Heart right ventricle (tissue), 16 donors: ENCODE data around the gene PIGR. TPM values are rescaled to one million over a fixed set of nuclear protein-coding genes. Genes with fewer than 3 reads are reported as not detected.

Source experiments
- ATAC-seq, 8 donors: fragments of 200-7000 bp; cut with Tn5 transposase; one replicate each; pipeline ENCODE4 v1.9.1; 2020; ENCODE audit warnings: mild to moderate bottlenecking in 8 of 8, moderate library complexity in 8 of 8, moderate number of reproducible peaks in 1 of 8
- DNase-seq, 2 donors: peaks; one replicate each; pipeline ENCODE4 v3.0.0-alpha.2; 2020
- H3K27ac ChIP-seq, 10 donors: fragments of 200-600 bp; sonication (generic) in 2 of 10; one replicate each; pipeline versions ENCODE4 v1.5.0 to v1.8.0; 2020 to 2022; ENCODE audit warnings: mild to moderate bottlenecking in 3 of 10
- H3K27me3 ChIP-seq, 7 donors: fragments of 200-600 bp; one replicate each; pipeline ENCODE4 v1.8.0; 2021 to 2022; ENCODE audit warnings: mild to moderate bottlenecking in 2 of 7
- H3K36me3 ChIP-seq, 9 donors: fragments of 200-600 bp; sonication (generic) in 1 of 9; one replicate each; pipeline versions ENCODE4 v1.5.0 to v1.8.0; 2020 to 2022; ENCODE audit warnings: mild to moderate bottlenecking in 2 of 9
- H3K4me1 ChIP-seq, 9 donors: fragments of 200-600 bp; sonication (generic) in 1 of 9; one replicate each; pipeline versions ENCODE4 v1.5.0 to v1.8.0; 2020 to 2022; ENCODE audit warnings: mild to moderate bottlenecking in 4 of 9
- H3K4me3 ChIP-seq, 10 donors: fragments of 200-600 bp; sonication (generic) in 2 of 10; one replicate each; pipeline versions ENCODE4 v1.5.0 to v1.8.0; 2020 to 2022; ENCODE audit warnings: mild to moderate bottlenecking in 7 of 10, moderate library complexity in 2 of 10
- H3K9me3 ChIP-seq, 11 donors: fragments of 200-600 bp in 10 of 11; sonication (generic) in 2 of 11; one replicate each; pipeline versions ENCODE4 v1.5.0 to v1.8.0; 2013 to 2022; ENCODE audit warnings: mild to moderate bottlenecking in 2 of 11, control low read depth in 1 of 11, moderate library complexity in 1 of 11
- CTCF ChIP-seq, 9 donors: fragments of 200-600 bp; sonication (generic) in 2 of 9; IDR thresholded peaks; one replicate each; pipeline versions ENCODE4 v1.5.0 to v1.8.0; 2021 to 2022; ENCODE audit warnings: antibody characterized with exemption in 9 of 9, mild to moderate bottlenecking in 5 of 9, moderate library complexity in 1 of 9
- WGBS, 2 donors: extraction: QIAGEN DNeasy Blood & Tissue Kit; methylation state at CpG; one replicate each; pipeline ENCODE4 v1.1.7; 2013; ENCODE audit warnings: inconsistent platforms in 1 of 2; 5-methylcytosine and 5-hydroxymethylcytosine counted together
- intact Hi-C, 10 donors: fragments of 100-400 bp; cut with DNase I; formaldehyde crosslinking; loops; one replicate each; pipeline versions ENCODE4 v1.11.1 to v1.14.2; 2022
- polyA plus RNA-seq, 2 donors: library from polyadenylated mRNA; stranded (reverse); fragments of 200-250 nt; gene quantifications; one replicate each; pipeline ENCODE4 v1.2.3, GENCODE V29; 2013
- total RNA-seq, 10 donors: library from RNA; stranded (reverse); fragmentation: NEBNext Ultra II Directional in 3 of 10; extraction: Animal tissue kit (Norgen Biotek cat#: 25700) in 3 of 10; gene quantifications; one replicate each; pipeline versions ENCODE4 v1.2.1 to v1.2.4, GENCODE V29; 2021 to 2023
- donor health status: Arrhythmogenic right ventricular cardiomyopathy.
- donor health status: ischemic (EF 13 %, LVEDD 7.1; RV severe dilation, severe dysfunction).
- donor health status: healthy with polysubstance abuse.
- donor health status: DM: no; HTN: yes; CAD: no.
- donor health status: DM: no; HTN: no; CAD: no.
- donor health status: ischemic (EF 25% LVEDD 6.9; RV normal size, moderate dysfunction).
- donor health status: ischemic (EF 25% LVEDD 5.7; RV mildly dilated, moderate dysfunction).
- donor health status: healthy.
- donor health status: DM: yes; HTN: yes; CAD: no.
- donor health status: Ischemic cardiomyopathy.
- donor health status: ischemic (EF 35%, LVEDD 5.7; RV mildly dilated, moderate dysfunction).
- donor health status: nonischemic (EF 11% LVEDD 7.7; RV severe dilation, severe dysfunction).
- donor health status: DM: yes; HTN: yes; CAD: no.
- donor health status: PGD.
- donor health status: ischemic (EF 29% LVEDD 5.4; RV normal size, mild dysfunction).
- donor health status: nonischemic (EF 23%, LVEDD 6.1; RV moderate dilation, normal function).

Gene PIGR
- total and polyA plus RNA-seq, 12 donors = 0.01 to 0.11 (median 0.10) TPM; not detected in 9

DNA sequence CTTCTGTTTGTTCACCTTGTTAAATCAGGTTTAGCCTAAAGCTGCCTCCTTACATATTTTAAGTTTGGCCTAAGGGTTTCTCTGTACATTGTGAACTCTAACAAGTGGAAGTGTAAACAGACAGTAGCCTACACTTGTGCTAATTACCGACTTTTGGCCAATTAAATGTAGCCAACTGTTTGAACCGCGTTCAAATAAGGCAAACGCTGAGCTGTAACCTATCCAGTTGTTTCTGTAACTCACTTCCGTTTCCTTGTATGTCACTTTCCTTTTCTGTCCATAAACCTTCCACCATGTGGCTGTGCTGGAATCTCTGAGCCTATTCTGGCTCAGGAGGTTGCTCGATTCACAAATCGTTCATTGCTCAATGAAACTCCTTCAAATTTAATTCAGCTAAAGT is 32.0 kb upstream of the PIGR start:
- Histone ChIP-seq H3K4me3 (no peak overlapping the region), H3K4me1 (no peaks in the 10 kb centered on the region), H3K36me3 (no peaks in the 10 kb centered on the region), H3K27me3 (peaks cover 0 to 8% (median 0%) of the 10 kb centered on the region in 7 donors), H3K27ac (no peak overlapping the region), H3K9me3 (no peaks in the 10 kb centered on the region)
- 85 to 88% methylated on average over 7 of the region's 7 CpGs for WGBS, 2 donors
- intact Hi-C loops = loop anchor here in 3 of 10 donors (5.0 to 10.0 kb wide), 2 partner anchors 353 to 366 kb away; partner anchors contain the start of gene EIF2D (in 1 of the 3)
- ATAC-seq (no peak), DNase-seq (no peak)
- TF ChIP-seq CTCF (IDR thresholded peaks at IDR 0.05) = no peak

DNA sequence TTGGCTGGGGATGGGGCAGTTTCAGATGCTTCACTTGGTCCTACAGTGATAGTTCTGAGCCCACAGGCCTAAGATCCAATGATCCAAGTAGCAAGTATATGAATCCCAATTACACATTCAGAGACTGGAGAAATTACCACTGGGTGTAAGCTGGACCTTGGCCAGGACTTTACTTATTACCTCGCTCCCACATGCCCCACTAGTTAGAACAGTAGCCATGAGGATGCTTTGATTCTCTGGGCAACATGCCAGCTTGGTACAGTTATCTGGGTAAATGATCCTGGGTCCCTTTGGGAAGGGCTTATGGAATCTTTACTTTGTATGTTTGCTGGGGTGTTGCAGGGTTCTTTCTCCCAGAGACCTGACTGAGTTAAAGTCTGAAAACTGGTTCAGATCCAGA is 29.0 kb upstream of the PIGR start:
- DNase-seq (no peak), ATAC-seq (no peak)
- no peaks in the 10 kb centered on the region for H3K9me3 ChIP-seq
- peaks cover 0 to 11% (median 0%) of the 10 kb centered on the region in 9 donors for H3K4me1 ChIP-seq
- no peaks in the 10 kb centered on the region for H3K36me3 ChIP-seq
- WGBS, 2 donors = 58 to 80% methylated on average over 1 of the region's 1 CpG
- H3K27me3 ChIP-seq = peaks cover 0 to 24% (median 0%) of the 10 kb centered on the region in 7 donors
- no peak for TF ChIP-seq CTCF (IDR thresholded peaks at IDR 0.05)
- H3K4me3 ChIP-seq = no peak overlapping the region
- H3K27ac ChIP-seq = no peak overlapping the region
- intact Hi-C loops = loop anchor here in 3 of 10 donors (5.0 to 10.0 kb wide), 2 partner anchors 351 to 363 kb away; partner anchors contain the start of gene EIF2D (in 1 of the 3)

DNA sequence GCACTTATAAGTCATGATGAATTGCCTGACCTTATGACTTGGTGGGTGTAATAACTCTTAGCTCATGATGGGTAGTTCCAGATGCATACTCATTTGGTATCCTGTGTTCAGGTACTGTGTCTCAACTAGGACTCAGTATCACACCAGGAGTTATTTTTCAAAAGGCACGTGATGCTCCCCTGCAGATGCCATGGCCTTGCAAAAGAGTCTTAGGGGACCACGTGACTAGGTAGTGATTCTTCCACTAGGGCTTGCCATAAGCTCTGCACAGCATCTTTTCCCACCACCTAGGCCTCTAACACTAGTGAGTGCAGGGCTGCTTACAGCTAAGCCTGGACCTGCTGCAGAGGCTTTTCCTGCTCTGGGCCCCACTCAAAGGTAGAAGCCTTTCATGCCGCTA is 27.9 kb upstream of the PIGR start:
- H3K9me3 ChIP-seq = no peaks in the 10 kb centered on the region
- H3K27me3 ChIP-seq = peaks cover 0 to 36% (median 6%) of the 10 kb centered on the region in 7 donors
- H3K27ac ChIP-seq = no peak overlapping the region
- TF ChIP-seq CTCF (IDR thresholded peaks at IDR 0.05) = no peak
- 89 to 93% methylated on average over 3 of the region's 3 CpGs for WGBS, 2 donors
- DNase-seq = no peak
- no peak overlapping the region for H3K4me3 ChIP-seq
- H3K36me3 ChIP-seq = no peaks in the 10 kb centered on the region
- no peak for ATAC-seq
- H3K4me1 ChIP-seq = peaks cover 0 to 18% (median 0%) of the 10 kb centered on the region in 9 donors
- intact Hi-C loops = loop anchor here in 2 of 10 donors (10.0 kb wide), 1 partner anchor 349 kb away; no protein-coding TSS in a partner anchor

- H3K36me3 ChIP-seq = no peaks in the 10 kb centered on the region
Observed at GRCh38 chr1:206972728-206973127, 26.5 kb upstream of the PIGR start.

More at GRCh38 chr1:206972728-206973127, 26.5 kb upstream of the PIGR start:
- WGBS, 2 donors = 77 to 78% methylated on average over 2 of the region's 2 CpGs
- DNase-seq (no peak), ATAC-seq (no peak)
- intact Hi-C loops = loop anchor here in 2 of 10 donors (10.0 kb wide), 1 partner anchor 348 kb away; no protein-coding TSS in a partner anchor
- Histone ChIP-seq H3K4me1 (peaks cover 0 to 32% (median 0%) of the 10 kb centered on the region in 9 donors), H3K27me3 (peaks cover 0 to 37% (median 9%) of the 10 kb centered on the region in 7 donors), H3K27ac (no peak overlapping the region), H3K9me3 (no peaks in the 10 kb centered on the region), H3K4me3 (no peak overlapping the region)
- no peak for TF ChIP-seq CTCF (IDR thresholded peaks at IDR 0.05)
